H9 (cell line): ENCODE results near the gene PTPN22. TPM values are rescaled to one million over a fixed set of nuclear protein-coding genes. Genes with fewer than 3 reads are reported as not detected.

Experiments used
- DNase-seq: peaks from one replicate; pipeline ENCODE4 v3.0.0-alpha.2; 2017
- H2AFZ ChIP-seq: one replicate; pipeline ENCODE4 v1.6.1; 2013; ENCODE audit warnings: mild to moderate bottlenecking, low read length, control low read depth, moderate library complexity
- H2AK5ac ChIP-seq: 2 replicates; pipeline ENCODE4 v1.6.1; 2013; ENCODE audit warnings: low read length, control low read depth, mixed read lengths; ENCODE audit not compliant: insufficient read length
- H2BK120ac ChIP-seq: one replicate; pipeline ENCODE4 v1.6.1; 2013; ENCODE audit warnings: low read depth, mild to moderate bottlenecking, low read length, control low read depth, inconsistent platforms; ENCODE audit not compliant: poor library complexity, severe bottlenecking
- H2BK12ac ChIP-seq: 2 replicates; pipeline ENCODE4 v1.6.1; 2013; ENCODE audit warnings: low read length, control low read depth, mixed read lengths, low read depth; ENCODE audit not compliant: insufficient read length
- H2BK15ac ChIP-seq: 2 replicates; pipeline ENCODE4 v1.6.1; 2013; ENCODE audit warnings: low read depth, low read length, control low read depth
- H2BK20ac ChIP-seq: one replicate; pipeline ENCODE4 v1.6.1; 2013; ENCODE audit warnings: low read depth, mild to moderate bottlenecking, low read length, control low read depth, inconsistent platforms; ENCODE audit not compliant: poor library complexity, severe bottlenecking
- H2BK5ac ChIP-seq: 2 replicates; pipeline ENCODE4 v1.6.1; 2013; ENCODE audit warnings: low read length, control low read depth, mixed read lengths; ENCODE audit not compliant: insufficient read length
- H3K14ac ChIP-seq: 2 replicates; pipeline ENCODE4 v1.6.1; 2013; ENCODE audit warnings: low read length, control low read depth; ENCODE audit not compliant: insufficient read depth
- H3K18ac ChIP-seq: 2 replicates; pipeline ENCODE4 v1.6.1; 2013; ENCODE audit warnings: low read depth, mild to moderate bottlenecking, mixed read lengths, low read length, control low read depth; ENCODE audit not compliant: insufficient read length
- H3K23ac ChIP-seq: 2 replicates; pipeline ENCODE4 v1.6.1; 2013; ENCODE audit warnings: low read length, control low read depth, mixed read lengths, low read depth; ENCODE audit not compliant: insufficient read length
- H3K23me2 ChIP-seq: 2 replicates; pipeline ENCODE4 v1.6.1; 2013; ENCODE audit warnings: low read depth, mild to moderate bottlenecking, mixed read lengths, low read length, control low read depth; ENCODE audit not compliant: insufficient read length, poor library complexity, severe bottlenecking
- H3K27ac ChIP-seq: 2 replicates; pipeline ENCODE4 v1.5.1; 2013; ENCODE audit warnings: low read length, control low read depth, mixed read lengths, low read depth; ENCODE audit not compliant: insufficient read length
- H3K27me3 ChIP-seq: 2 replicates; pipeline ENCODE4 v1.6.1; 2013; ENCODE audit warnings: low read length, control low read depth, inconsistent platforms; ENCODE audit not compliant: insufficient read depth
- H3K4ac ChIP-seq: 2 replicates; pipeline ENCODE4 v1.6.1; 2013; ENCODE audit warnings: low read depth, mild to moderate bottlenecking, control low read depth, inconsistent platforms, low read length, moderate library complexity
- H3K4me1 ChIP-seq: 2 replicates; pipeline ENCODE4 v1.6.1; 2013; ENCODE audit warnings: low read length, control low read depth, inconsistent platforms; ENCODE audit not compliant: insufficient read depth
- H3K4me2 ChIP-seq: 2 replicates; pipeline ENCODE4 v1.6.1; 2013; ENCODE audit warnings: low read length, control low read depth, mixed read lengths; ENCODE audit not compliant: insufficient read length, insufficient read depth
- H3K56ac ChIP-seq: 2 replicates; pipeline ENCODE4 v1.6.1; 2013; ENCODE audit warnings: low read depth, mild to moderate bottlenecking, mixed read lengths, low read length, control low read depth; ENCODE audit not compliant: insufficient read length
- H3K79me1 ChIP-seq: 2 replicates; pipeline ENCODE4 v1.6.1; 2013; ENCODE audit warnings: low read depth, mild to moderate bottlenecking, moderate library complexity, low read length, control low read depth, inconsistent platforms; ENCODE audit not compliant: insufficient read depth, poor library complexity, severe bottlenecking
- H3K79me2 ChIP-seq: 2 replicates; pipeline ENCODE4 v1.6.1; 2013; ENCODE audit warnings: low read length, control low read depth, inconsistent platforms; ENCODE audit not compliant: insufficient read depth
- H3K9ac ChIP-seq: 2 replicates; pipeline ENCODE4 v1.6.1; 2013; ENCODE audit warnings: low read length, control low read depth, mixed read lengths; ENCODE audit not compliant: insufficient read length; ENCODE audit errors: extremely low read depth
- H3K9me3 ChIP-seq: one replicate; pipeline ENCODE4 v1.6.1; 2013; ENCODE audit warnings: low read depth, low read length, inconsistent platforms; ENCODE audit not compliant: control insufficient read depth
- H3T11ph ChIP-seq: one replicate; pipeline ENCODE4 v1.6.1; 2013; ENCODE audit warnings: mild to moderate bottlenecking, low read length, control low read depth, inconsistent platforms
- H4K20me1 ChIP-seq: one replicate; pipeline ENCODE4 v1.6.1; 2013; ENCODE audit not compliant: control insufficient read depth, insufficient read length, insufficient read depth
- H4K5ac ChIP-seq: 2 replicates; pipeline ENCODE4 v1.6.1; 2013; ENCODE audit warnings: low read depth, mild to moderate bottlenecking, mixed read lengths, low read length, control low read depth; ENCODE audit not compliant: insufficient read length
- H4K8ac ChIP-seq: replicated peaks from 2 replicates; pipeline ENCODE4 v1.6.1; 2013; ENCODE audit warnings: low read length, control low read depth, mixed read lengths, low read depth; ENCODE audit not compliant: insufficient read length
- H4K91ac ChIP-seq: 2 replicates; pipeline ENCODE4 v1.6.1; 2013; ENCODE audit warnings: low read depth, mild to moderate bottlenecking, moderate library complexity, mixed read lengths, low read length, control low read depth; ENCODE audit not compliant: insufficient read length
- H3K27ac Mint-ChIP-seq, 3 experiments: 2 replicates in 2 of 3; 3 replicates in 1 of 3; pipeline ENCODE4 v1.8.0; 2020 to 2021; ENCODE audit warnings: mixed read lengths in 3 of 3, mild to moderate bottlenecking in 1 of 3, moderate library complexity in 1 of 3
- H3K27me3 Mint-ChIP-seq: 2 replicates; pipeline ENCODE4 v1.8.0; 2021; ENCODE audit warnings: low read depth, mild to moderate bottlenecking, moderate library complexity, mixed read lengths
- H3K36me3 Mint-ChIP-seq, 3 experiments: 2 replicates in 2 of 3; 3 replicates in 1 of 3; pipeline ENCODE4 v1.8.0; 2020 to 2021; ENCODE audit warnings: low read depth in 3 of 3, mixed read lengths in 3 of 3; ENCODE audit not compliant: insufficient read depth in 1 of 3
- H3K4me1 Mint-ChIP-seq, 2 experiments: 2 replicates each; pipeline ENCODE4 v1.8.0; 2020; ENCODE audit warnings: mixed read lengths in 2 of 2
- H3K4me3 Mint-ChIP-seq, 2 experiments: 2 replicates in 1 of 2; 3 replicates in 1 of 2; pipeline ENCODE4 v1.8.0; 2020 to 2021; ENCODE audit warnings: mild to moderate bottlenecking in 2 of 2, mixed read lengths in 2 of 2, moderate library complexity in 1 of 2
- H3K9me3 Mint-ChIP-seq, 2 experiments: 2 replicates in 1 of 2; 3 replicates in 1 of 2; pipeline ENCODE4 v1.8.0; 2020; ENCODE audit warnings: mild to moderate bottlenecking in 2 of 2, mixed read lengths in 2 of 2, moderate library complexity in 1 of 2
- CTCF ChIP-seq: fragments of 200-600 bp; sonication (generic); conservative IDR thresholded peaks from 3 replicates; pipeline ENCODE4 v1.8.0; 2021; ENCODE audit warnings: antibody characterized with exemption, mild to moderate bottlenecking
- WGBS: extraction: QIAGEN DNeasy Blood & Tissue Kit; methylation state at CpG from one replicate; pipeline ENCODE4 v1.1.7; 2013; ENCODE audit warnings: missing lambda C conversion rate, low lambda C conversion rate, mixed read lengths; ENCODE audit not compliant: insufficient read length; ENCODE audit errors: extremely low coverage; 5-methylcytosine and 5-hydroxymethylcytosine counted together
- total RNA-seq: library from RNA; stranded (reverse); gene quantifications from 2 replicates; pipeline ENCODE4 v1.2.1, GENCODE V29; 2021

PTPN22 gene
- total RNA-seq, 1 experiment from 2014 or later, result not detected

GRCh38 chr1:113805256-113805531, 66.3 kb downstream of the PTPN22 start:
- H2BK12ac ChIP-seq, result no peak overlapping the region
- no peak overlapping the region for H3K4me3 Mint-ChIP-seq
- peaks cover 17 to 18% of the 10 kb centered on the region in 2 experiments for H3K4me1 Mint-ChIP-seq
- no peak overlapping the region for H3K27ac ChIP-seq
- H3K27me3 Mint-ChIP-seq, result no peaks in the 10 kb centered on the region
- no peak for TF ChIP-seq CTCF
- no peaks in the 10 kb centered on the region for H3K9me3 ChIP-seq
- H4K20me1 ChIP-seq, result no peaks in the 10 kb centered on the region
- H3K36me3 Mint-ChIP-seq, result peaks cover 3 to 16% (median 11%) of the 10 kb centered on the region in 3 experiments; a peak in 6 of 7 replicates
- no peak overlapping the region for H3K14ac ChIP-seq
- no peaks in the 10 kb centered on the region for H3K27me3 ChIP-seq
- no peak overlapping the region for H2BK120ac ChIP-seq
- no peak overlapping the region for H3T11ph ChIP-seq
- H2AFZ ChIP-seq, result no peak overlapping the region
- H3K27ac Mint-ChIP-seq, result peak overlapping the region in 1 of 3 experiments; percentile 74; a peak in 2 of 7 replicates
- H3K4me2 ChIP-seq, result no peak overlapping the region
- H3K23me2 ChIP-seq, result no peaks in the 10 kb centered on the region
- no peak overlapping the region for H3K4ac ChIP-seq
- no peak overlapping the region for H3K23ac ChIP-seq
- H3K18ac ChIP-seq, result no peak overlapping the region
- H3K79me2 ChIP-seq, result peaks cover 17% of the 10 kb centered on the region; the same call in 1 of the 2 replicates
- no peak overlapping the region for H2BK5ac ChIP-seq
- no peak overlapping the region for H4K91ac ChIP-seq
- no peak for DNase-seq
- H4K8ac ChIP-seq, result no peak overlapping the region
- no peak overlapping the region for H2BK15ac ChIP-seq
- no peak overlapping the region for H4K5ac ChIP-seq
- no peaks in the 10 kb centered on the region for H3K4me1 ChIP-seq
- H3K9me3 Mint-ChIP-seq, result 0 out of 5 replicates have a peak, but pooled peaks cover 0 to 3% of the 10 kb centered on the region in 2 experiments
- H3K56ac ChIP-seq, result no peak overlapping the region
- WGBS, result no CpG with 5 or more reads among the region's 6 CpGs
- H3K9ac ChIP-seq, result no peak overlapping the region
- no peak overlapping the region for H2BK20ac ChIP-seq
- peaks cover 11% of the 10 kb centered on the region for H3K79me1 ChIP-seq
- H2AK5ac ChIP-seq, result no peak overlapping the region
